Activated CD4-positive, alpha-beta T cell treated with anti-CD3 and anti-CD28 coated beads for 4 hours (primary cell): Measurements from ENCODE around the gene TMPRSS7.

ENCODE experiments used
- DNase-seq, 2 donors: peaks; one replicate each; pipeline ENCODE4 v3.0.0-alpha.2; 2020

The TMPRSS7 gene

GRCh38 chr3:112129925-112130637 is 95.5 kb downstream of the TMPRSS7 start:
- DNase-seq, result no peak

GRCh38 chr3:112130638-112130993 is 96.1 kb downstream of the TMPRSS7 start:
- no peak for DNase-seq
